ENCODE data around the gene RAG2. TPM values are rescaled to one million over a fixed set of nuclear protein-coding genes. Genes with fewer than 3 reads are reported as not detected.

Gene RAG2
- not detected for total RNA-seq
- long read RNA-seq, partial matches to known transcripts = 0 of 2 reads
- long read RNA-seq, other reads (novel, unspliced or antisense) = 2 of 2 reads

GRCh38 chr11:36598051-36598450 lies at the start of gene RAG2:
RAG2 (minus strand) TSS chr11:36598236; CDS start chr11:36594168, 4,068 bp downstream.
- intact Hi-C loops (cut with DNase I) = no loop called here
- no peak for DNase-seq (ENCODE audit: low spot score)

GRCh38 chr11:36638556-36638955 lies 40.5 kb upstream of the RAG2 start:
- no peak for DNase-seq (ENCODE audit: low spot score)
- intact Hi-C loops (cut with DNase I) = no loop called here

- no peak for DNase-seq (ENCODE audit: low spot score)
- intact Hi-C loops (cut with DNase I) = no loop called here
These were observed 37.2 kb upstream of the RAG2 start for GRCh38 chr11:36635066-36635862.

- intact Hi-C loops (cut with DNase I) = no loop called here
- no peak for DNase-seq (ENCODE audit: low spot score)
These were observed 33.7 kb upstream of the RAG2 start for GRCh38 chr11:36631774-36632173.

- no peak for DNase-seq (ENCODE audit: low spot score)
- intact Hi-C loops (cut with DNase I) = no loop called here
These were observed 30.8 kb upstream of the RAG2 start for GRCh38 chr11:36628765-36629244.

- intact Hi-C loops (cut with DNase I) = no loop called here
- no peak for DNase-seq (ENCODE audit: low spot score)
These were observed 30.1 kb upstream of the RAG2 start for GRCh38 chr11:36628141-36628540.

- no peak for DNase-seq (ENCODE audit: low spot score)
- intact Hi-C loops (cut with DNase I) = no loop called here
These were observed 29.4 kb upstream of the RAG2 start for GRCh38 chr11:36627471-36627870.

GRCh38 chr11:36627006-36627405 lies 29.0 kb upstream of the RAG2 start:
- DNase-seq (ENCODE audit: low spot score) = no peak
- intact Hi-C loops (cut with DNase I) = no loop called here

- intact Hi-C loops (cut with DNase I) = loop anchor here (5.0 kb wide), 1 partner anchor 61 kb away; no protein-coding TSS in a partner anchor
- DNase-seq (ENCODE audit: low spot score) = no peak
These were observed 25.5 kb upstream of the RAG2 start for GRCh38 chr11:36623494-36623893.

GRCh38 chr11:36622431-36623136 lies 24.5 kb upstream of the RAG2 start:
- intact Hi-C loops (cut with DNase I) = loop anchor here (5.0 kb wide), 1 partner anchor 60 kb away; no protein-coding TSS in a partner anchor
- DNase-seq (ENCODE audit: low spot score) = no peak

- intact Hi-C loops (cut with DNase I) = loop anchor here (5.0 kb wide), 1 partner anchor 58 kb away; no protein-coding TSS in a partner anchor
- no peak for DNase-seq (ENCODE audit: low spot score)
These were observed 22.2 kb upstream of the RAG2 start for GRCh38 chr11:36620246-36620645.

- no peak for DNase-seq (ENCODE audit: low spot score)
- intact Hi-C loops (cut with DNase I) = no loop called here
These were observed 21.5 kb upstream of the RAG2 start for GRCh38 chr11:36619502-36619901.

- intact Hi-C loops (cut with DNase I) = no loop called here
- DNase-seq (ENCODE audit: low spot score) = no peak
These were observed 20.5 kb upstream of the RAG2 start for GRCh38 chr11:36618363-36619047.

- DNase-seq (ENCODE audit: low spot score) = no peak
- intact Hi-C loops (cut with DNase I) = no loop called here
These were observed 19.7 kb upstream of the RAG2 start for GRCh38 chr11:36617543-36618362.

- intact Hi-C loops (cut with DNase I) = no loop called here
- DNase-seq (ENCODE audit: low spot score) = no peak
These were observed 17.8 kb upstream of the RAG2 start for GRCh38 chr11:36615826-36616225.

GRCh38 chr11:36609383-36609782 lies 11.3 kb upstream of the RAG2 start:
- intact Hi-C loops (cut with DNase I) = no loop called here
- no peak for DNase-seq (ENCODE audit: low spot score)

- intact Hi-C loops (cut with DNase I) = no loop called here
- no peak for DNase-seq (ENCODE audit: low spot score)
These were observed 10.6 kb upstream of the RAG2 start for GRCh38 chr11:36608491-36609199.
